Prostate gland (tissue), 2 donors: ENCODE results near the gene ADAP1.

Experiments
- POLR2A ChIP-seq: fragments of 450-650 bp; IDR thresholded peaks from one replicate; pipeline ENCODE4 v1.6.1; 2016; ENCODE audit warnings: antibody characterized with exemption, mild to moderate bottlenecking
- POLR2AphosphoS5 ChIP-seq: sonication (generic); formaldehyde crosslinking; IDR thresholded peaks from one replicate; pipeline ENCODE4 v1.6.1; 2017; ENCODE audit warnings: antibody characterized with exemption
- TF ChIP-seq, protein P1 (sequence below), 4 experiments: fragments of 200-600 bp in 2 of 4; fragments of 450-650 bp in 2 of 4; sonication (generic) in 2 of 4; IDR thresholded peaks; 1 replicate in 3 of 4; 2 replicates in 1 of 4; pipeline ENCODE4 v1.5.1; 2016 to 2019; ENCODE audit warnings: antibody characterized with exemption in 4 of 4, mild to moderate bottlenecking in 2 of 4, moderate library complexity in 2 of 4

DNA sequence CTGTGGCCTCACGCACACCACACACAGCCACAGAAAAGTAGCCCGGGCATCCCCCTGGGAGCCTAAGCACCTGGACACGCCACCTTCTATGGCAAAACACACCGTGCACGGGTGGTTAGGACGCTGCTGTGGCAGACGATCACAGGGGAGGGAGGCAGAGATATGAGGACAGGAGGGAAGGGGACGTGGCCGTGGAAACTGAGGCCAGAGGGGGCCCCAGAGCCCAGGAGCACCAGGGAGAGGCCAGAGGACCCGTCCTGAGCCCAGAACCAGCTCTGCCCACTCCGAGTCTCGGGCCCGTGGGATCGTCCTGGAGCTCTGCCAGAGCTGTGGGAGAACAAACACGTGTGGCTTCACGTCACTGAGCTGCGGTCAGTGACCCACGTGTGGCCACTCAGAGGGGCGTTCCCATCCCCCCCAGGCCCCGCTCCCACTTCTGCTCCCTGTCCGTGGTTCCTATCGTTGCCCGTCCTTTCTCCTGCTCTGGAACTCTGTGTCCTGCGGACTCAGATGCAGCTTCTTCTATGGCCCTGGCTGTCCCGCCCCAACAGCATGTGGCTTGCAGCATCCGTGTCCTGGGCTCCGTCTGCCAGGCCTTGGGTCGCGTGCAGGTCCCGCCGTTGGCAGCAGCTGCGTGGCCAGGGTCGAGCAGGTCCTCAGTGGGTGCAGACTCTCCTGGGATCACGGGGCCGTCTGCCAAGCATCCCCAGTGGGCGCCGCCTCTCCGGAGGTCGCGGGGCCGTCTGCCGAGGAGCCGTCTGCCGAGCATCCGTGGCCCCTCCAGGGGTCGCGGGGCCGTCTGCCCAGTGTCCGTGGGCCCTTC lies 47.1 kb downstream of the ADAP1 start:
- TF ChIP-seq POLR2AphosphoS5 (no peak), POLR2A (no peak)
- TF ChIP-seq, protein P1, sequence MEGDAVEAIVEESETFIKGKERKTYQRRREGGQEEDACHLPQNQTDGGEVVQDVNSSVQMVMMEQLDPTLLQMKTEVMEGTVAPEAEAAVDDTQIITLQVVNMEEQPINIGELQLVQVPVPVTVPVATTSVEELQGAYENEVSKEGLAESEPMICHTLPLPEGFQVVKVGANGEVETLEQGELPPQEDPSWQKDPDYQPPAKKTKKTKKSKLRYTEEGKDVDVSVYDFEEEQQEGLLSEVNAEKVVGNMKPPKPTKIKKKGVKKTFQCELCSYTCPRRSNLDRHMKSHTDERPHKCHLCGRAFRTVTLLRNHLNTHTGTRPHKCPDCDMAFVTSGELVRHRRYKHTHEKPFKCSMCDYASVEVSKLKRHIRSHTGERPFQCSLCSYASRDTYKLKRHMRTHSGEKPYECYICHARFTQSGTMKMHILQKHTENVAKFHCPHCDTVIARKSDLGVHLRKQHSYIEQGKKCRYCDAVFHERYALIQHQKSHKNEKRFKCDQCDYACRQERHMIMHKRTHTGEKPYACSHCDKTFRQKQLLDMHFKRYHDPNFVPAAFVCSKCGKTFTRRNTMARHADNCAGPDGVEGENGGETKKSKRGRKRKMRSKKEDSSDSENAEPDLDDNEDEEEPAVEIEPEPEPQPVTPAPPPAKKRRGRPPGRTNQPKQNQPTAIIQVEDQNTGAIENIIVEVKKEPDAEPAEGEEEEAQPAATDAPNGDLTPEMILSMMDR (IDR thresholded peaks at IDR 0.05) = no peak
